NCI-H2081 (cell line): ENCODE data around the gene ELFN1.
"Not testable (repeated sequence)": the region's sequence is repeated elsewhere in the genome, so short reads cannot be mapped to it uniquely, and the experiment has no call there.

ENCODE experiments used
- DNase-seq, 2 experiments: peaks; one replicate each; lab custom pipeline; 2025; lab: John Stamatoyannopoulos, UW

ELFN1 gene

DNA sequence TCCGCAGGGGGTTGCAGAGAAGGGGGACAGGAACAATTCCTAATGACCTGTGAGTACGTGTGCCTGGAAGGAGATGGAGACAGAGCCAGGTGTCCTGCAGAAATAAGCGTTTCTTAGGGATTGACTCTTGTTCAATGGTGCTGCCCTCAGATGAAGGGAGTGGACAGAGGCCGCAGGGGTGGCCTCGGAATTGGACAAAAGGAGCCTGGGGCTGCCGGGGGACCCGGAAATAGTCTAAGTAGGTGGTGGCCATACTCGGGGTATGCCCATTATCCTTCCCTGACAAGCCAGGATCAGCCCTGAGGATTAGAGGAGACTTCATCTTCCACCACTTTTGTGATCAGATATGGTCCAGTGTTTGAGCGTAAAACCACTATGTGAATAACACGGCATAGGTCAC is 39.2 kb downstream of the ELFN1 start:
- no peak for DNase-seq

DNA sequence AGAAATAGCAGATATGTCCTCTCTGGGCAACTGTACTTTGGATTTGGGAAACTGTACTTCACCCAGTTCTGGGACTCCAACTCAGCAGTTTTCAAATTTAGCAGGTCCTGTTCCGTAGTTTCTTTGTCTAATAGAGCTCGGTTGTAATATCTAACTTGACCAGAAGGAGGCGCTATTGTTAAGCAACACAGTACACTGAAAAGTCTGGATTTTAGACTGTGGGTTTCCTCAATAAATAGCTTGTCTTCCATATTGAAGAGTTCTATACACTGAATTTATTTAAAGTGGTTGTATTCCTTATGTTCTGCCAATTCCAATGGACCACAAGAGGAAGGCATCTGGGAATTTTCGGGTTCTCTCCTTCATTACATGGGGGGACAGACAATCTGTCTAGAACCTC is 39.8 kb downstream of the ELFN1 start:
- no peak for DNase-seq

DNA sequence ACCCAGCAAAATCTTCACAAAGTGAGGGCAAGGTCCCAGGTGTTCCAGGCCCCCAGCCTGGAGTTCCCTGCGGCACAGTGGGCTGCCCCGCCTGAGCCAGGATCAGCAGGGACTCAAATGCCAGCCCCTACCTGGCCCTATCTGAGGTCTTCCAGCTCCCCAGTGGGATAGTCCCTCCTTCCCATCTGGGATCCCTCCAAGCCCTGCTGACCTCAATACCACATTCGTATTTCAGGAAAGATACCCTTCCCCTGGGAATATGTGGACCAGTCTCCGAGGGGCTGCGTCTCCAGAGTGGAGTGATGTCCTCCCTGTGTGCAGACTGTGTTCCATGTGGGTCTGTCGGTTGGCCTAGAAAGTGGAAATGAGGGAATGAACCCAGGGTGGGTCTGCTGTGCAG is 40.9 kb downstream of the ELFN1 start:
- DNase-seq: no peak

DNA sequence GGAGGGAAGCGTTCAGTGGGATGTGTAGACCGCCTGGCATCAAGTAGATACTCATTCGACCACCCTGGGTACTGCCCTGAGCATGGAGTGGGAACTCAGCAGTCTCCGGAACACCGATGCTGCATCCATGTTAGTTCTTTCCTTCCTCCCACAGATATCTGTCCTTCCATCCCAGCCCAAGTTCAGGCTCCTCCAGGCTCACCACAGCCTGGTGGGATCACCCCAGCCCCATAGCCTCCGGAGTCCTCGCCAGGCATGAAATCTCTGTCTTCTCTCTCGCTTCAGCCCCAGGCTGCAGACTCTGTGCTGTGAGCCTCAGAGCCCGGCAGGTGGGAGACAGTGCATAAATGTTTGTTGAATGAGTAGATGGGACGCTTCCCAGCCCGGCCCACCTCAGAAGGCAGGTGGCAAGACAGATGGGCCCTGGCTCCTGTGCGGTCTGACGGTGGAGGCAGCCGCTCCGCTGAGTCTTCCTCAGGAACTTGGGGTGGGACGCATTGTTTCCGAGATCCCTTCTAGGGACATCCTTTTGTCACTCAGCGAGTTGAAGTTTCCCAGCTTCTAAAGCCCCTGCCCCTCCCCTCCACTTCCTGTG is 42.9 kb downstream of the ELFN1 start:
- DNase-seq: no peak

DNA sequence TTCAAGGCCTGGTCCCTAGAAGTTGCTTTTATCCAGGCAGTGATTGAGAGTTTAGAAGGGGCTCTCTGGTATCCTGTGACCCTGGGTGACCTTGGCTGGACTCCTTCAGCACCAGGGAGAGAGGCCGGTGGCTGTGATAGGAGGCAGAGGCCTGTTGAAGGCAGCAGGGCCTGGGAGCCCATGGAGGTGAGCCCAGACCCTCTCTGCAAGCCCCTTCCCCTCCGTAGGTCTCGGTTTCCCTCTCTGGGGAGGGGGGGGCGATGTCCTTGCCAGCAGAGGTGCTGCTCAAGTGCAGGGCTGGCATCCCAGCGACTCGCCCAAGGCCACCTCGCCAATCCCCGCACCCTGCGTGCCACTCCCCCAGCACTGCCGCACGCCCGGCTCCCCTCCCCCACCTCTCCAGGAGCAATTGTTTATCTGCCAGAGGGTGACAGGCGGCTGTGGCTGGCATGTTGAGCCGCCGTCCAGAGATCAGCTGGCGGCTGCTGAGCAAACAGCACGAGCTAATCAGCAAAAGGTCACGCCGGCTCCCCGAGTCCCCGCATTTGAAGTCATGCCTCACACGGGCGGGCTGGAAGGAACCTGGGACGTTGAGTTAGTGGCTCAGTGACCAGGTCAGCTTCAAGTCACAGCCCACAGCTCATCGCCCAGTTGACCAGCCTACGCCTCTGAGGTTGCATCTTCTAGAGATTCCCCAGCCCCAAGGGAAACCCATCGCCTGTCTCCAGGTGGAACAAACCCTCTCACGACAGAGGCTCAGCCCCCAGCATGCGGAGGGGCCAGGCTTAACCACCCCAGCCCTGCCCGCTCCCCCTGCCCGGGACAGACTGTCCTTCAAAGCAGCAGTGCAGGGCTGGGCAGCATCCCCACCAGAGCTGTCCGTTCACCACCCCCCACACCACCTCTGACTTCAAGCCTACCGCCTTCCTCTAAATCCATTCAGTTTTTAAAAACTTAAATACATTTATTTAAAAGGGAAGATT is 43.7 kb downstream of the ELFN1 start:
- DNase-seq: peak in 1 of 2 experiments; percentile 18

DNA sequence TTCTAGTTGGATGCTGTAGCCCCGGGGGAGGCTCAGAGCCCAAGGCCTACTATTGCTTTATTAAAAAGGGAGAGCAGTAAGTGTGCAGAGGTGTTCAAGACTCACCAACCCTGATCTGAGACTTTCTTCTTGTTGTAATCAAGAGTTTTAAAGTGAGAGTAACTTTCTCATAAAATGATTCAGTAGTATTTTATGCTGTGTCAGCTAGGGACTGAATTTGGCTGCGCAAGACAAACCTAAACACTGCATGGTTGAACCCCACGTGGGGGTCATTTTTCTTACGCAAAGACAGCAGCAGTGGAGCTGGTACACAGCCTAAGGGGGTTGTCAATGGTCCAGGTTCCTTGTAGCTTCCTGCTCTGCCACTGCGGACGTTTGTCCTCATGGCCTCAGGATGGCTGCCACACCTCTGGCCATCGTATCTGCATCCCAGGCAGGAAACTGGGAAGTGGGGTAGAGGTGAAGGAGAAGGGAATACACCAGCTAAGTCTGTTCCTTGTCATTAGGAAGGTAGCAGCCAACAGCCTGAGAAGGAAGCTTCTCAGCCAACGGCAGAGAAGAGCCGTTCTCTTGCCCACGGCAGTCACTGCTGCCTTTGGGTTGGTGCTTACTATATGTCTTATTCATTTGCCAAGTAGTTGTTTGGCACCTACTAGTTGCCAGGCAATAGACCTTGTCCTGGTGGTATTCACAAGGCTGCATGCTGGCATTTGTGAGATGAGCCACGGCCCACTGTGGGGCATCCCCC is 44.7 kb downstream of the ELFN1 start:
- no peak for DNase-seq

DNA sequence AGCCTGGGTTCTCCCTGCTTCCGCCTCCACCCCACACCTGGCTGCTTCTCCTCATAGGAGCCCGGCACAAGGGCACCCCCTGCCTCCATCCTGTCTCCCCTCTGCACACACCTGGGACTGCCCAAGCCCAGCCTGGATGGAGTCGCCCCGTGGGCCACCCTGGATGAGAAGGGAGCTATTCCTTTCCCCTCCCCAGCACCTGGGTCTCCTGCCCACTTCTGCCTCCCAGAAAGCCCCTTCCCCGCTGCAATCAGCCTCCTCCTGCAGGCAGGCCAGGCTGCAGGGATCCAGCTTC is 45.2 kb downstream of the ELFN1 start:
- no peak for DNase-seq

DNA sequence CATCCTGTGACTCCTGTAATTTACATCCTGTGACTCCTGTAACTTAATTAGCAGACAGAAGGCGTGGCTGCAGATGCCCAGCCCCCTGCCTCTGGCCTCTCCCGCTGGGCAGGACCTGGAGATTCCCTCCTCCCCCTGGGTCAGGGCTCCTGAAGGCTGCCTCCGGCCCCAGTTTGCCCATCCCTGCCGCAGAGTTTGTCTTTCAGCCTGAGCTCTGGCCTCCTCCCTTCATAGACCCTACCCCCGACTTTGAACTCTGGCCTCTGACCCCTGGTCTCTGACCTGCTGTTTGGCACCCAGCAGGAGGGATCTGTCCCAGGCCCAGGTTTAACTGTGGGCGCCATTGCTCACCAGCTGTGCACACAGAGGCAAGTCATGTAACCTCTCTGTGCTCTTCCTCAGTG is 45.6 kb downstream of the ELFN1 start:
- no peak for DNase-seq

DNA sequence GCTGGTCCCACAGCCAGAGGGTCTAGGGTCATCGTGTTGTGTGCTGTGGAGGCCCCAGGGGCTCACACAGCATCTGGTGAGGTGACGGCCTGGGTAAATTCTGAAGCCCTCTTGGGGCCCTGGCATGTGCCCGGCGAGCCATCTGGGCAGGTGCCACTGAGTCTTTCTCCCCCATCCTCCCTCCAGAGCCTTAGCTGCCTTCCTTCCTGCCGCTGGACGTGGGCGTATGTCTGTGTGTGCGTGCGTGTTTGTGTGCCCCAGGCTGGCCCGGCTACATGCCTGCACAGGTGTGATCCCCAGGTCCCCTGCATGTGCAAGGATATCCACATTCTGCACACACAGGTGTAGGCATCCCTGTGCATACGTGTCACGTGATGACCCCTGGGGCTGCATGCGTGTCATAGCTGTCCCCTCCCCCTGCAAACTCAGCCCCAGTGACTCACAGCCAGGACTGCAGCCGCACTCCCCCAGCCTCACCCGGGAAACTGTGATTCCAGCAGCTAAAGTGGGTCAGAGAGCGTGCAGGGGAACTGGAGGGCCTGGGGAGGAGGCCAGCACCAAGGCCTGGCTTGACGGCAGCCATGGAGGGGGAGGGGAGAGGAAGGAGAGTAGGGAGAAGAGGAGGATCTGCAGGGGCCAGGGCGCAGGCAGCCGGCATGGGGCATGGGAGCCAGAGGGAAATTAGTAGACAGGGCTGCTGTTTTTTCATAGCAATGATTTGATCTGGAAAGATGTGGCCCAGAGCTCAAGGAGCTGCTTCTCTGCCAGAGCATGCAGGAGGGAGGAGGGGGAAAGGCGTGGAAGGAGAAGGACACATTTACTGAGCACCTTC is 46.4 kb downstream of the ELFN1 start:
- no peak for DNase-seq

DNA sequence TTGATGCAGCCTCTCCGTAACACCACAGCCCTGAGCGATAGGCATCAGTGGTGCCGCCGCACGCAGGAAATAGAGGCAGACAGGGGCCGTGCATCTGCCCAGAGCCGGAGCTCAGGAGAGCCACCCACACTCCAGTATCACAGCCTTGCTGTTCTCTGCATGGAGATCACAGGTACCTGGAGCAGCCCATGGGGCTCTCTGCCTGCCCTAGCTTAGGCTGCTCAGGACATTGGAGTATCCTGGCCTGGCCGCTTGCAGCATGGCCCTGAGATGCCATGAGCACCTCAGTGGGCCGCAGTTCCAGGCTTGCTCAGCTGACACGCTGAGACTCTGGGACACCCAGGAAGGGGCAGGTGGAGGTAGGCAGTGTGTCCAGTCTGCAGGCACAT is 47.0 kb downstream of the ELFN1 start:
- DNase-seq: no peak

DNA sequence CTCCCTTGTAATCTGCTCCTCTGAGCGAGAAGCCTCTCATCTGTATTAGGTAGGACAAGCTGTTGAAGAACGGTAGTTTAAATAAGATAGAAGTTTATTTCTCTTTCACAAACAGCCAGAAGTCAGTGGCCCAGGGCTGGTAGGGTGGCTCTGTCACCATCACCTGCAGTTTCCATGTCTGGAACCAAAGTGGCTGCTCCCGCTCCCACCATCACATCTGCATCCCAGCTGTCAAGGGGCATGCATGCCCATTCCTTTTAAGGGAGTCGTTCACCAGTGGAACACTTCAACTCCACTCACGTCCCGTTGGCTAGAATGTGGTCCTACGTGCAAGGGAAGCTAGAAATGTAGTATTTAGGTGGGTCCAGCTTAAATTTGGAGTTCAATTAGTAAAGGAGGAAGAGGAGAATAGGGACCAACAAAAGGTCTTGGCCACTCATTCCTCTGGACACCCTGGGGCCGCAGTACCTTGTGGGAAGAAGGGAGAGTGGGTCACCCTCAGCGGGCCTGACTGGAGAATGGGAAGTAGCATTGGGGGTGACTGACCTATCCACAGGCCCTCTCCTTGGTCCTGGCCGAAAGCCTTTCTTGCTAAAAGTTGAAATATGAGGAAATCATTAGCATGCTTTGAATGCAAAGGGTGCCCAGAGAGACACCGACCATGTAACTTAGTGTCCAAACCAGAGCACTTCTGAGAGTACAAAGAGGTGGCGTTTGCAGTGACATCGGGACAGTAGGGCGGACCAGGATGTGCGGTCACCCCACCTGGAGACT is 48.0 kb downstream of the ELFN1 start:
- no peak for DNase-seq

DNA sequence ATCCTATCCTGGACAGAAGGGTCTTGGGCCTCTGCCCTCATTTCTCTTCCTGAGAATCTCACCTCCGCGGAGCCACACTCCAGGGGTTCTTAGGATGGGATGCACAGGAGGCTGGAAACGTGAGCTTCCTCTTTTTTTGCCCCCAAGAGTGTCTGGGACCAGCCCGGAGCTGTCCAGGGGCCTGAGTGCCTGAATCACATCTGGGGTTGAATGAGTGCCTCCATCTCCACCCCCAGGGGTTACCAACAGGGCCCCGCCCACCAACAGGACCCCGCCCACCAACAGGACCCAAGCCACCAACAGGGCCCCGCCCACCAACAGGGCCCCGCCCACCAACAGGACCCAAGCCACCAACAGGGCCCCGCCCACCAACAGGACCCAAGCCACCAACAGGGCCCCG is 48.8 kb downstream of the ELFN1 start:
- DNase-seq: not testable (repeated sequence)

DNA sequence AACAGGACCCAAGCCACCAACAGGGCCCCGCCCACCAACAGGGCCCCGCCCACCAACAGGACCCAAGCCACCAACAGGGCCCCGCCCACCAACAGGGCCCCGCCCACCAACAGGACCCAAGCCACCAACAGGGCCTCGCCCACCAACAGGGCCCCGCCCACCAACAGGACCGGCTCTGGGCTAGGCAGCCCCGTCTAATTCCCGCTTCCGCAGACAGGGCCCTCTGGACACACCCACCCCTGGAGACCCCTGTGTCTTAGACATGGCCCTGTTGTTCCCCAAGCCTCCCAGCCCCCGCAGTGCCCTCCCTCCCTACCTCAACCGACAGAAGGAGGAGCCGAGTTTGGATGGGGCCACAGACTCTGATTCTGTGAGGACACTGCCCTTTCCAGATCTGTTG is 49.2 kb downstream of the ELFN1 start:
- DNase-seq: not testable (repeated sequence)

DNA sequence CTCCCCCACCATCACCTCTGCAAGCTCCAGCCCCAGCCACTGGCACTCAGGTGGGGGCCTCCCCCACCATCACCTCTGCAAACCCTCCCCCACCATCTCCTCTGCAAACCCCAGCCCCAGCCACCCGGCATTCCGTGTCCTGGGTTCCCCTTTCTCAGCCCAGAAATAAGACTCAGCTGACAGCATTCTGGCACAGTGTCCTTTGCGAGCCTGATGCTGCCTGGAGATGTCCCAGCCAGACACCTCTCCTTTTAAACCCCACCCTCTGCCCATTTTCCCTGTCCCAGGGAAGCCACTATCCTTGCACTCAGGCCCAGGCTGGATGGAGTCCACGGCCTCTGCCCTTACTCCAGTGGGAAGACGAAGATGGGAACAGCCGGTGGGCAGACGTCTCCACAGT is 49.8 kb downstream of the ELFN1 start:
- DNase-seq: no peak

DNA sequence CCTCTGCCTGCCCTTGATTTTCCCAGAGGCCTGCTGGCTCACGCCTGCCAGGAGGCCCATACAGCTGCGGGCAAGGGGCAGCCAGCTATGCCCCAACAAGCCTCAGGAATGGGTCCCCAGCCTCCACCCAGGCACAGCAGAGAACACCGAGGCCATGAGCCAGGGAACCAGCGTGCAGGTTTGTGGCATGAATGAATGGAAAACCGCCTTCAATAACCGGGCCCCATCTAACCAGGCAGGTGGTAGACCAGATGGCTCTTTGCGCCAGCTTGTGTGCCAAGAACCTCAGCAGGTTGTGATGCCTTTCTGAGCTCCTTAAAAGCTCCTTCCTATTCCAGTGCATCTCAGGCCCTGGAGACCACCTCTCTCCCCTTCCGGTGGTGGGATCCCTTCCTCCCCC is 50.2 kb downstream of the ELFN1 start:
- DNase-seq: peak; percentile 63 to 71

DNA sequence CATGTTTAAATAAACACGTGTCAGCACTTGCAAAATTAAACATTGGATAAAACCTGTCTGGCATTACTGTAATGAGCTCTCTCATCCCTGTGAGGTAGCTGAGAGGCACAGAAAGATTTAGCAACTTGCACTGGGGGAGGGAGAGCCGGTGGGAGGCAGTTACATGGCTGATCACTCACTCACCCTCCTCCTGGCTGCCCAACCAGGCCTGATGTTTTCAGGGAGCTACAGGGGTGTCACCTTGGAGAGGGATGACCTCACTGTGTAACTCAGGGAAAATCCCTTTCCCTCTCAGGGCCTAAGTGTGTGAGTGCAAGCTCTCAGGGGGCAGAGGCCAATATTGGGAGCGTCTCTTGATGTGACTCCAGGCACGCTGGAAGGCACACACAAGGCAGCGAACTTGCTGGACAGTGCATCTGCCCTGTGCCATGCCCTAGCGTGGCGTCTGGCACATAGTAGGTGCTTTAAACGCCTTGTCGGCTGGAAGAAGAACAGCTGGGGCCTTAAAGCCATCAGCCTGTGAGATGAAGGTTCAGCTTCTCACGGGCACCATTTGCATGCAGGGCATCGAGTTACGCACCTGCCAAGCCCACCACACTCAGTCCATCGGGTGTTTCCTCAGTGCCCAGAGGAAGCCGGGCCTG is 51.1 kb downstream of the ELFN1 start:
- DNase-seq: no peak

DNA sequence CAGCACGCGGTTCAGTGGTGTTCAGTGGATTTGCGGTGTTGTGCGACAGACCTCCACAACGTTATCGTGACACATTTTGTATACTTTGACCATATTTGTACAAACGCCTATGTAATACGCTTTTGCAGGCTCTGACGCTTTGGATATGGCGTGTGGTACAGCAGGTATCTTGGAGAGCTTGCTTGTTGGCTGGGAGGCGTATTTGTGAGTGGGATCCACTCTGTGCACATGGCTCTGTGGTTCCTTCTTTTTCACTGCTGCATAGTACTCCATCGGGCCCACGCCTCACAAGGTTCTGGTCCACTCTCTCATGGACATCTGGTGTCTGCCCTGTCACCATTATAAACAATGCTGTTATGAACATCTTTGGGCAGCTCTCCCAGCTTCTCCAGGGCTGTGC is 53.2 kb downstream of the ELFN1 start:
- no peak for DNase-seq

DNA sequence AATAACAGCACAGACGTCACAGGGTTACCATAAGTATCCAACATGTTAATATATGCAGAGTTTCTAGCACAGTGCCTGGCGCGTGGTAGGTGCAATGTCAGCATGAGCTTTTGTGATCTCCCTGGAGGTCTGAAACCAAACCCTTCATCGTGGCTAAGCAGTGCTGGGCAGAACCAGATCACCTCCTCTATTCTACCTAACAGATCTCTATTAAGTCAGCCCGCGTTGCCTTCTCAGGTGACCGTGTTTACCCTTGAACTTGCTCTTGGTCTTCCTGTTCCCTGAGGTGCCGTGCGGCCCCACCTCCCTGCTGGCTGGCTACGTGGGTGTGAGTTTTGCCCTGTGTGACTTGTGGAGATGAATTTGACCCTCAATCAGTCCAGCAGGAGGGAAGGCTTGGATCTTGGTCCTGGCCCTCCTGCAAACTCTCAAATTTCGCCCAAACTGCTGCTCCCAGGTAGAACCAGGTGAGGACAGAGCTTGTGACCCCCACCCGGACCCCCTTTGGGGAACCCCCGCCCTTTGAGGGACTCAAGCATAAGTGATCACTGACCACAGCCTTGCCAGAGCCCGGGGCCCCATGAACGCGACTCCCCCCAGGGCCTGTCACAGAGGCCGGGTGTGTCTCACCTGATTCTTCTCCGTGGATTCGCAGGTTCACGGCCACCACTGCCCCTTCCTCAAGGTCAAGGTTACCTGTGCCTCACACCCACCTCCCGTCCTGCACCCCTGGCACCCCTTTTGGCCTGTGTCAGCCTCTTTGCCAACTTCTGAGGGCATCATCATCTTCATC is 54.2 kb downstream of the ELFN1 start:
- no peak for DNase-seq

DNA sequence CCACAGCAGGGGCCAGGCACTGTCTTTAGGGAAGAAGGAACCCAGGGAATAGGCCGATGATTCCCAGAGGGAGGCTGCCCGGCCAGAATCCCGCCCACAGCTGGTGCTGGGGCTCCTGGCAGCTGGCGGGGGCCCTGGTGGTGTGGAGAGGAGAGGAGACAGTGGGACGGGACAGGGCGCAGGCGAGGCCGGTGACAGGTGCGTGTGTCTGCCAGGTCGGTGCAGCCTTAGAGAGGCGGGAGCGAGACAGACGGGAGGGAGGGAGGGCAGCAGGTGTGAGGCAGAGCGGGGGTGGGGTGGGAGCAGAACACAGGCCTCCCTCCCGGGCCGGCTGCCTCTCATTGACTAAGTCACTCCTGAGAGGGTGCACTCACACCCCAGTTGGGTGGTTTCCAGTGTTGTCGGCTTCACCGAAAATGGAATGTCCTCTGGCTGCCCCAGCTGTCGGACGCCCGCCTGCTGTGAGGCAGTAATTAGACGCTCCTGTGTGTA is 55.2 kb downstream of the ELFN1 start:
- peak; percentile 82 to 87 for DNase-seq
